22Rv1 (cell line): ENCODE data around the gene WDR70.
A peak's percentile ranks its signal among the peaks of the same experiment; 100 is the strongest.

Experiments used
- H3K27ac ChIP-seq: fragments of 450-650 bp; 2 replicates; pipeline ENCODE4 v1.5.1; 2017
- CTCF ChIP-seq: fragments of 450-650 bp; IDR thresholded peaks from 2 replicates; pipeline ENCODE4 v1.5.1; 2017; ENCODE audit warnings: mild to moderate bottlenecking
- ZFX ChIP-seq: fragments of 450-650 bp; IDR thresholded peaks from 2 replicates; pipeline ENCODE4 v1.6.1; 2017; ENCODE audit warnings: antibody characterized with exemption, borderline replicate concordance

Gene WDR70

GRCh38 chr5:37725185-37725584 lies 346.1 kb downstream of the WDR70 start:
- TF ChIP-seq CTCF (no peak), ZFX (no peak)
- no peak overlapping the region for H3K27ac ChIP-seq

- no peak overlapping the region for H3K27ac ChIP-seq
- TF ChIP-seq CTCF: no peak
- no peak for TF ChIP-seq ZFX
These were observed 348.1 kb downstream of the WDR70 start for GRCh38 chr5:37727238-37727637.

- H3K27ac ChIP-seq: no peak overlapping the region
- TF ChIP-seq CTCF (no peak), ZFX (no peak)
These were observed 351.9 kb downstream of the WDR70 start for GRCh38 chr5:37730896-37731455.

- H3K27ac ChIP-seq: no peak overlapping the region
- no peak for TF ChIP-seq ZFX
- no peak for TF ChIP-seq CTCF
These were observed 355.0 kb downstream of the WDR70 start for GRCh38 chr5:37734114-37734513.

GRCh38 chr5:37735649-37736347 lies 356.7 kb downstream of the WDR70 start:
- peak overlapping the region; percentile 26; the same call in 1 of the 2 replicates for H3K27ac ChIP-seq
- no peak for TF ChIP-seq ZFX
- no peak for TF ChIP-seq CTCF

GRCh38 chr5:37736397-37736796 lies 357.3 kb downstream of the WDR70 start:
- H3K27ac ChIP-seq: peak overlapping the region; percentile 26; the same call in 1 of the 2 replicates
- TF ChIP-seq ZFX: no peak
- no peak for TF ChIP-seq CTCF

GRCh38 chr5:37737326-37738056 lies 358.4 kb downstream of the WDR70 start:
- peak overlapping the region; percentile 85 for H3K27ac ChIP-seq
- TF ChIP-seq ZFX (no peak), CTCF (no peak)
